Measurements from ENCODE around the gene SRPK2.

SRPK2 gene

GRCh38 chr7:105189859-105190492 is 198.7 kb downstream of the SRPK2 start:
- Histone ChIP-seq H3K4me1 (ENCODE audit: low read depth, poor library complexity, severe bottlenecking) (peaks cover 16% of the 10 kb centered on the region), H3K27me3 (ENCODE audit: insufficient read depth, low read depth) (no peaks in the 10 kb centered on the region), H3K36me3 (ENCODE audit: insufficient read depth) (no peaks in the 10 kb centered on the region), H4K20me1 (ENCODE audit: insufficient read depth) (no peaks in the 10 kb centered on the region), H2AFZ (ENCODE audit: low read depth) (no peak overlapping the region), H3K4me3 (IDR thresholded peaks at IDR 0.05; ENCODE audit: insufficient read depth, low read depth, low read length) (no peak overlapping the region), H3K79me2 (ENCODE audit: insufficient read depth, low read depth) (no peaks in the 10 kb centered on the region; the same call in 1 of the 2 replicates), H3K4me2 (no peak overlapping the region), H3K27ac (no peak overlapping the region), H3K9ac (no peak overlapping the region)
- TF ChIP-seq CTCF (conservative IDR thresholded peaks at IDR 0.05; ENCODE audit: low read depth, low read length), result no peak

GRCh38 chr7:105188201-105188600 is 200.5 kb downstream of the SRPK2 start:
- Histone ChIP-seq H3K27ac (no peak overlapping the region), H3K4me1 (ENCODE audit: low read depth, poor library complexity, severe bottlenecking) (peaks cover 11% of the 10 kb centered on the region), H3K27me3 (ENCODE audit: insufficient read depth, low read depth) (no peaks in the 10 kb centered on the region), H2AFZ (ENCODE audit: low read depth) (no peak overlapping the region), H3K36me3 (ENCODE audit: insufficient read depth) (no peaks in the 10 kb centered on the region), H4K20me1 (ENCODE audit: insufficient read depth) (no peaks in the 10 kb centered on the region), H3K4me3 (IDR thresholded peaks at IDR 0.05; ENCODE audit: insufficient read depth, low read depth, low read length) (no peak overlapping the region), H3K79me2 (ENCODE audit: insufficient read depth, low read depth) (0 out of 2 replicates have a peak, but pooled peaks cover 5% of the 10 kb centered on the region), H3K9ac (no peak overlapping the region), H3K4me2 (no peak overlapping the region)
- TF ChIP-seq CTCF (conservative IDR thresholded peaks at IDR 0.05; ENCODE audit: low read depth, low read length), result no peak

GRCh38 chr7:105187302-105188169 is 201.2 kb downstream of the SRPK2 start:
- H3K4me2 ChIP-seq, result no peak overlapping the region
- 0 out of 2 replicates have a peak, but pooled peaks cover 5% of the 10 kb centered on the region for H3K79me2 ChIP-seq (ENCODE audit: insufficient read depth, low read depth)
- no peaks in the 10 kb centered on the region for H4K20me1 ChIP-seq (ENCODE audit: insufficient read depth)
- TF ChIP-seq CTCF (conservative IDR thresholded peaks at IDR 0.05; ENCODE audit: low read depth, low read length), result no peak
- H3K9ac ChIP-seq, result no peak overlapping the region
- H3K4me3 ChIP-seq (IDR thresholded peaks at IDR 0.05; ENCODE audit: insufficient read depth, low read depth, low read length), result no peak overlapping the region
- H2AFZ ChIP-seq (ENCODE audit: low read depth), result no peak overlapping the region
- H3K27me3 ChIP-seq (ENCODE audit: insufficient read depth, low read depth), result no peaks in the 10 kb centered on the region
- no peaks in the 10 kb centered on the region for H3K36me3 ChIP-seq (ENCODE audit: insufficient read depth)
- H3K27ac ChIP-seq, result no peak overlapping the region
- H3K4me1 ChIP-seq (ENCODE audit: low read depth, poor library complexity, severe bottlenecking), result peaks cover 11% of the 10 kb centered on the region

GRCh38 chr7:105185290-105186010 is 203.3 kb downstream of the SRPK2 start:
- peaks cover 11% of the 10 kb centered on the region for H3K4me1 ChIP-seq (ENCODE audit: low read depth, poor library complexity, severe bottlenecking)
- H3K36me3 ChIP-seq (ENCODE audit: insufficient read depth), result no peaks in the 10 kb centered on the region
- H4K20me1 ChIP-seq (ENCODE audit: insufficient read depth), result no peaks in the 10 kb centered on the region
- no peak overlapping the region for H3K4me2 ChIP-seq
- H3K4me3 ChIP-seq (IDR thresholded peaks at IDR 0.05; ENCODE audit: insufficient read depth, low read depth, low read length), result no peak overlapping the region
- no peaks in the 10 kb centered on the region for H3K27me3 ChIP-seq (ENCODE audit: insufficient read depth, low read depth)
- peaks cover 12% of the 10 kb centered on the region; the same call in 1 of the 2 replicates for H3K79me2 ChIP-seq (ENCODE audit: insufficient read depth, low read depth)
- no peak for TF ChIP-seq CTCF (conservative IDR thresholded peaks at IDR 0.05; ENCODE audit: low read depth, low read length)
- no peak overlapping the region for H3K9ac ChIP-seq
- no peak overlapping the region for H2AFZ ChIP-seq (ENCODE audit: low read depth)
- no peak overlapping the region for H3K27ac ChIP-seq
